OCI-LY3 (cell line): ENCODE measurements around the gene NACC1.

Experiments used
- CTCF ChIP-seq: fragments of 200-600, 300-600 bp; sonication (generic); IDR thresholded peaks from 2 replicates; pipeline ENCODE4 v1.5.1; 2014; ENCODE audit warnings: antibody characterized with exemption, low read length, low read depth
- EZH2phosphoT487 ChIP-seq: fragments of 200-600 bp; shearing (Covaris generic); IDR thresholded peaks from 2 replicates; pipeline ENCODE4 v1.6.1; 2018; ENCODE audit warnings: antibody characterized with exemption, mixed run types, low read depth

GRCh38 chr19:13120817-13121216 is 2.8 kb downstream of the NACC1 start:
- no peak for TF ChIP-seq CTCF
- TF ChIP-seq EZH2phosphoT487 = no peak
